GM19324 (cell line): ENCODE data around the gene KCNQ1OT1.

Experiments
- ATAC-seq: cut with Tn5 transposase; IDR thresholded peaks from one replicate; pipeline ENCODE4 v1.9.1; 2021; ENCODE audit warnings: mild to moderate bottlenecking, moderate library complexity; ENCODE audit not compliant: unreplicated experiment, low FRiP score

KCNQ1OT1 gene

GRCh38 chr11:2625183-2625582 is 74.6 kb downstream of the KCNQ1OT1 start:
- ATAC-seq = no peak

GRCh38 chr11:2621894-2622293 is 77.9 kb downstream of the KCNQ1OT1 start:
- peak; percentile 59 for ATAC-seq

GRCh38 chr11:2612884-2613571 is 86.8 kb downstream of the KCNQ1OT1 start:
- no peak for ATAC-seq

GRCh38 chr11:2609345-2609744 is 90.4 kb downstream of the KCNQ1OT1 start:
- no peak for ATAC-seq

GRCh38 chr11:2599561-2600189 is 100.1 kb downstream of the KCNQ1OT1 start:
- no peak for ATAC-seq

GRCh38 chr11:2595204-2595603 is 104.6 kb downstream of the KCNQ1OT1 start:
- ATAC-seq = no peak

GRCh38 chr11:2594267-2594666 is 105.5 kb downstream of the KCNQ1OT1 start:
- no peak for ATAC-seq

GRCh38 chr11:2593393-2593950 is 106.3 kb downstream of the KCNQ1OT1 start:
- no peak for ATAC-seq

- no peak for ATAC-seq
Observed at GRCh38 chr11:2592559-2593392, 107.0 kb downstream of the KCNQ1OT1 start.

GRCh38 chr11:2591805-2592204 is 108.0 kb downstream of the KCNQ1OT1 start:
- no peak for ATAC-seq

GRCh38 chr11:2590965-2591754 is 108.6 kb downstream of the KCNQ1OT1 start:
- ATAC-seq = no peak

- ATAC-seq = no peak
Observed at GRCh38 chr11:2590131-2590964, 109.4 kb downstream of the KCNQ1OT1 start.

GRCh38 chr11:2589538-2589934 is 110.3 kb downstream of the KCNQ1OT1 start:
- ATAC-seq = no peak

GRCh38 chr11:2588809-2589537 is 110.8 kb downstream of the KCNQ1OT1 start:
- no peak for ATAC-seq

GRCh38 chr11:2587976-2588748 is 111.6 kb downstream of the KCNQ1OT1 start:
- ATAC-seq = no peak

GRCh38 chr11:2587132-2587930 is 112.5 kb downstream of the KCNQ1OT1 start:
- no peak for ATAC-seq

- ATAC-seq = no peak
Observed at GRCh38 chr11:2586793-2587131, 113.0 kb downstream of the KCNQ1OT1 start.
